IMR-90 (cell line): ENCODE measurements around the gene RBMS3. TPM values are rescaled to one million over a fixed set of nuclear protein-coding genes. Genes with fewer than 3 reads are reported as not detected.
"Not testable (repeated sequence)": the region's sequence is repeated elsewhere in the genome, so short reads cannot be mapped to it uniquely, and the experiment has no call there.

Experiments
- ATAC-seq: fragments of 200-7000 bp; cut with Tn5 transposase; 2 replicates; pipeline ENCODE4 v1.9.1; 2020; ENCODE audit warnings: low read depth, mild to moderate bottlenecking, moderate library complexity
- BruUV-seq: library from RNA; stranded (reverse); fragments of 400-500 nt; replicated peaks from 2 replicates; lab custom pipeline; 2021; lab: Mats Ljungman, UMichigan
- CTCF ChIA-PET: fragments of 300-600 bp; formaldehyde crosslinking; extraction: SDS; loops from one replicate; lab custom pipeline; 2021; ENCODE audit warnings: antibody characterized with exemption; lab: Yijun Ruan, JAX
- POLR2A ChIA-PET: fragments of 300-600 bp; sonication (Branson Sonifier 250); formaldehyde crosslinking; loops from one replicate; lab custom pipeline; 2022; ENCODE audit warnings: antibody characterized with exemption; ENCODE audit not compliant: unreplicated experiment; lab: Charles Lee
- DNase-seq: peaks from one replicate; pipeline ENCODE4 v3.0.0; 2013
- H2AFZ ChIP-seq: replicated peaks from 2 replicates; pipeline ENCODE3; 2013; ENCODE audit warnings: low read length, mild to moderate bottlenecking; ENCODE audit not compliant: poor library complexity
- H2AK5ac ChIP-seq: 2 replicates; pipeline ENCODE4 v1.6.1; 2013; ENCODE audit warnings: low read depth, low read length, inconsistent platforms
- H2AK9ac ChIP-seq: replicated peaks from 2 replicates; pipeline ENCODE3; 2013; ENCODE audit warnings: mild to moderate bottlenecking, low read depth, low read length, moderate library complexity; ENCODE audit not compliant: poor library complexity
- H2BK120ac ChIP-seq: 2 replicates; pipeline ENCODE4 v1.6.1; 2013; ENCODE audit warnings: low read depth, low read length, inconsistent platforms
- H2BK15ac ChIP-seq: 3 replicates; pipeline ENCODE4 v1.6.1; 2013; ENCODE audit warnings: low read depth, low read length, inconsistent platforms
- H2BK20ac ChIP-seq: 2 replicates; pipeline ENCODE4 v1.6.1; 2013; ENCODE audit warnings: low read depth, mild to moderate bottlenecking, inconsistent platforms, low read length, moderate library complexity
- H2BK5ac ChIP-seq: 2 replicates; pipeline ENCODE4 v1.6.1; 2013; ENCODE audit warnings: mild to moderate bottlenecking, low read depth, low read length, inconsistent platforms; ENCODE audit not compliant: poor library complexity, severe bottlenecking
- H3K14ac ChIP-seq: replicated peaks from 2 replicates; pipeline ENCODE4 v1.6.1; 2013; ENCODE audit warnings: low read depth, low read length, inconsistent platforms
- H3K18ac ChIP-seq: 2 replicates; pipeline ENCODE4 v1.6.1; 2013; ENCODE audit warnings: low read depth, low read length, control low read depth
- H3K23ac ChIP-seq: 2 replicates; pipeline ENCODE4 v1.6.1; 2013; ENCODE audit warnings: low read depth, low read length, inconsistent platforms
- H3K27ac ChIP-seq: 2 replicates; pipeline ENCODE4 v1.5.1; 2013; ENCODE audit warnings: mild to moderate bottlenecking, control low read depth, low read length; ENCODE audit not compliant: insufficient read depth
- H3K27me3 ChIP-seq: 2 replicates; pipeline ENCODE4 v1.6.1; 2013; ENCODE audit warnings: low read length; ENCODE audit not compliant: control insufficient read depth, insufficient read depth
- H3K36me3 ChIP-seq: 2 replicates; pipeline ENCODE4 v1.6.1; 2013; ENCODE audit warnings: low read length, mixed read lengths; ENCODE audit not compliant: control insufficient read depth, insufficient read depth
- H3K4ac ChIP-seq: 2 replicates; pipeline ENCODE4 v1.6.1; 2013; ENCODE audit warnings: low read depth, low read length, inconsistent platforms
- H3K4me1 ChIP-seq: 2 replicates; pipeline ENCODE4 v1.6.1; 2013; ENCODE audit warnings: low read length, mixed read lengths; ENCODE audit not compliant: control insufficient read depth, insufficient read depth
- H3K4me2 ChIP-seq: 2 replicates; pipeline ENCODE4 v1.6.1; 2013; ENCODE audit warnings: low read depth, mild to moderate bottlenecking, control low read depth, low read length, moderate library complexity
- H3K4me3 ChIP-seq: 2 replicates; pipeline ENCODE4 v1.5.1; 2013; ENCODE audit warnings: low read depth, mild to moderate bottlenecking, control low read depth, low read length, moderate library complexity; ENCODE audit not compliant: insufficient read depth
- H3K56ac ChIP-seq: 2 replicates; pipeline ENCODE4 v1.6.1; 2013; ENCODE audit warnings: low read length, inconsistent platforms; ENCODE audit not compliant: insufficient read depth; ENCODE audit errors: extremely low read depth
- H3K79me1 ChIP-seq, 2 experiments: 2 replicates each; pipeline ENCODE4 v1.6.1; 2013; ENCODE audit warnings: low read length in 2 of 2, inconsistent platforms in 1 of 2, low read depth in 1 of 2
- H3K9ac ChIP-seq: 2 replicates; pipeline ENCODE4 v1.6.1; 2013; ENCODE audit warnings: low read depth, low read length, control low read depth
- H3K9me1 ChIP-seq: 2 replicates; pipeline ENCODE4 v1.6.1; 2013; ENCODE audit warnings: low read length, inconsistent platforms; ENCODE audit not compliant: insufficient read depth
- H3K9me3 ChIP-seq: 2 replicates; pipeline ENCODE4 v1.6.1; 2013; ENCODE audit warnings: low read length; ENCODE audit not compliant: control insufficient read depth, insufficient read depth
- H4K20me1 ChIP-seq: 2 replicates; pipeline ENCODE4 v1.6.1; 2013; ENCODE audit warnings: low read length, inconsistent platforms; ENCODE audit not compliant: insufficient read depth
- H4K5ac ChIP-seq: 2 replicates; pipeline ENCODE4 v1.6.1; 2013; ENCODE audit warnings: mild to moderate bottlenecking, low read depth, low read length, control low read depth
- H4K8ac ChIP-seq, 2 experiments: 2 replicates each; pipeline ENCODE4 v1.6.1; 2013; ENCODE audit warnings: low read depth in 2 of 2, low read length in 2 of 2, control low read depth in 1 of 2, inconsistent platforms in 1 of 2
- H4K91ac ChIP-seq: 2 replicates; pipeline ENCODE4 v1.6.1; 2013; ENCODE audit warnings: low read depth, low read length, inconsistent platforms; ENCODE audit not compliant: insufficient read depth
- MXI1 ChIP-seq: IDR thresholded peaks from 2 replicates; pipeline ENCODE4 v1.6.1; 2012; ENCODE audit warnings: low read depth, mild to moderate bottlenecking, low read length, moderate library complexity, borderline replicate concordance
- POLR2A ChIP-seq: IDR thresholded peaks from 2 replicates; pipeline ENCODE4 v1.6.1; 2012; ENCODE audit warnings: mild to moderate bottlenecking, low read depth, low read length
- WGBS, 2 experiments: methylation state at CpG; one replicate each; pipeline versions ENCODE4 v1.1.5 to v1.1.7; 2013; ENCODE audit warnings: missing lambda C conversion rate in 2 of 2; ENCODE audit not compliant: insufficient read length in 1 of 2; ENCODE audit errors: extremely low coverage in 2 of 2; 5-methylcytosine and 5-hydroxymethylcytosine counted together
- dilution Hi-C: fragments of 300-500 bp; cut with HindIII; formaldehyde crosslinking; loops from one replicate; pipeline ENCODE4 v1.14.3; 2018; ENCODE audit warnings: low sequenced_read_pairs; ENCODE audit not compliant: unreplicated experiment
- in situ Hi-C: fragments of 300-500 bp; cut with MboI; formaldehyde crosslinking; loops from 3 replicates; pipeline ENCODE4 v1.14.3; 2019; ENCODE audit warnings: low sequenced_read_pairs, inconsistent platforms, mixed read lengths
- intact Hi-C: fragments of 100-400 bp; cut with micrococcal nuclease; formaldehyde crosslinking; loops from 2 replicates; pipeline ENCODE4 v1.10.0; 2022
- polyA plus RNA-seq, 3 experiments: library from polyadenylated mRNA; depleted of rRNA; stranded (reverse); fragments of >200 nt; gene quantifications; 2 replicates each; pipeline ENCODE4 v1.2.3, GENCODE V29; 2012; ENCODE audit warnings: low replicate concordance in 1 of 3
- total RNA-seq: library from RNA; depleted of rRNA; stranded (reverse); fragments of >200 nt; gene quantifications from 2 replicates; pipeline ENCODE4 v1.2.3, GENCODE V29; 2012

The RBMS3 gene
- total and polyA plus RNA-seq, 2 of the 4 experiments (the other 2 are of a cell fraction): 15.2 to 127 TPM

DNA sequence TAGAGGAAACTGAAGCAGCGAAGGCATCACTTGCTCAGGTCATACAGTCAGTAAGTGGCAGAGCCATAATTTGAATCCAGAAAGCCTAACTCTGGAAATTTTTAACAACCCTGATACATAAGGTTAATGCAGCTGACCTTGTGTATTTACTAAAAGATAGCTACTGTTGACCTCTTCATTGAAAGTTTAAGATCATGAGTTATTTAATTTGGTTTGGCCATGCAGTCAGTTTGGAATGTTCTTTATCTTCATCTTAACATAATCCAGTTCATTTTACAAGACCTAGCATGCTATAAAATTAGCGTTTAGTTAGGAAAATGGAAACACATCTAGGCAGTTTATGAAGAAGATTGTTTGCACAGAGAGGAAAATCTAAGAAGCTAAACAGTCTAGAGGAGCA is 240.9 kb downstream of the RBMS3 start:
- no peak overlapping the region for H4K5ac ChIP-seq
- BruUV-seq: no TSS peak
- ChIA-PET CTCF (interaction anchor here (0.5 to 0.6 kb wide), 2 partner anchors 42 to 241 kb away, joined by 3 read pairs; partner anchors contain the start of gene RBMS3), POLR2A (no interaction called here)
- no peak overlapping the region for H3K4ac ChIP-seq
- no peak overlapping the region for H2AK5ac ChIP-seq
- no peak overlapping the region for H2BK120ac ChIP-seq
- no peak overlapping the region for H2AFZ ChIP-seq
- H3K9me1 ChIP-seq: peaks cover 9% of the 10 kb centered on the region; the same call in 1 of the 2 replicates
- no peaks in the 10 kb centered on the region for H3K36me3 ChIP-seq
- peaks cover 7% of the 10 kb centered on the region for H3K4me1 ChIP-seq
- H3K23ac ChIP-seq: no peak overlapping the region
- no peak overlapping the region for H2AK9ac ChIP-seq
- dilution Hi-C loops: no loop called here
- intact Hi-C loops: no loop called here
- no peak overlapping the region; the same call in 1 of the 2 replicates for H3K4me2 ChIP-seq
- H3K27ac ChIP-seq: no peak overlapping the region
- no peak overlapping the region for H3K9ac ChIP-seq
- H2BK20ac ChIP-seq: no peak overlapping the region
- ATAC-seq (peak; percentile 19), DNase-seq (no peak)
- peaks cover 26 to 45% of the 10 kb centered on the region in 2 experiments for H3K79me1 ChIP-seq
- no peak overlapping the region for H2BK5ac ChIP-seq
- H3K9me3 ChIP-seq: no peaks in the 10 kb centered on the region
- peak overlapping the region; percentile 49; the same call in 1 of the 2 replicates for H3K18ac ChIP-seq
- TF ChIP-seq MXI1: no peak
- no peak for TF ChIP-seq POLR2A
- no peaks in the 10 kb centered on the region for H3K27me3 ChIP-seq
- no peak overlapping the region for H3K14ac ChIP-seq
- H3K4me3 ChIP-seq: no peak overlapping the region
- H3K56ac ChIP-seq: no peak overlapping the region
- H2BK15ac ChIP-seq: no peak overlapping the region
- H4K20me1 ChIP-seq: no peaks in the 10 kb centered on the region
- WGBS, 2 experiments: no CpG with 5 or more reads among the region's 2 CpGs
- no peak overlapping the region for H4K8ac ChIP-seq
- no peak overlapping the region for H4K91ac ChIP-seq
- in situ Hi-C loops: no loop called here

DNA sequence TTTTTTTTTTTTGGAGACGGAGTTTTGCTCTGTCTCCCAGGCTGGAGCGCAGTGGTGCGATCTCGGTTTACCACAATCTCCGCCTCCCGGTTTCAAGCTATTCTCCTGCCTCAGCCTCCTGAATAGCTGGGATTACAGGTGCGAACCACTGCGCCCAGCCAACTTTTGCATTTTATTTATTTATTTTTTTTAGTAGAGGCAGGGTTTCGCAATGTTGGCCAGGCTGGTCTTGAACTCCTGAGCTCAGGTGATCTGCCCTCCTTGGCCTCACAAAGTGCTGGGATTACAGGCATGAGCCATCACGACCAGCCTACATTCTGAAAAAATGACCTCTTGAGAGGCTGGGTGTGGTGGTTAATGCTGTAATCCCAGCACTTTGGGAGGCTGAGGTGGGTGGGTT is 243.6 kb downstream of the RBMS3 start:
- POLR2A ChIA-PET: not testable (repeated sequence)

More for the DNA sequence above, 243.6 kb downstream of the RBMS3 start:
- H4K20me1 ChIP-seq, H2BK15ac ChIP-seq, H3K4ac ChIP-seq, H4K91ac ChIP-seq, H3K18ac ChIP-seq, DNase-seq, H3K9ac ChIP-seq, H4K8ac ChIP-seq, H2AK5ac ChIP-seq, H2BK120ac ChIP-seq, intact Hi-C loops, H3K14ac ChIP-seq, H3K56ac ChIP-seq, H2AFZ ChIP-seq, H3K4me3 ChIP-seq, in situ Hi-C loops, H2AK9ac ChIP-seq, H3K27me3 ChIP-seq, H3K23ac ChIP-seq, BruUV-seq, H4K5ac ChIP-seq, H3K4me2 ChIP-seq, H3K27ac ChIP-seq, H2BK20ac ChIP-seq, dilution Hi-C loops, H2BK5ac ChIP-seq, H3K9me3 ChIP-seq, H3K36me3 ChIP-seq, H3K9me1 ChIP-seq, H3K4me1 ChIP-seq, ATAC-seq, CTCF ChIA-PET: not testable (repeated sequence)
- peaks cover 26 to 44% of the 10 kb centered on the region in 2 experiments for H3K79me1 ChIP-seq
- no CpG with 5 or more reads among the region's 10 CpGs for WGBS, 2 experiments
